Fibroblast of lung (primary cell): ENCODE measurements around the gene TGFBR3L.

Experiments
- CTCF ChIP-seq, 2 donors: IDR thresholded peaks in 1 of 2; conservative IDR thresholded peaks in 1 of 2; 1 replicate in 1 of 2; 2 replicates in 1 of 2; pipeline ENCODE4 v1.5.1; 2011 to 2012; ENCODE audit warnings: low read length in 2 of 2, control low read depth in 1 of 2, inconsistent platforms in 1 of 2, low read depth in 1 of 2, mild to moderate bottlenecking in 1 of 2
- EZH2 ChIP-seq: IDR thresholded peaks from 2 replicates; pipeline ENCODE4 v1.5.1; 2012; ENCODE audit warnings: low read length, control low read depth, mild to moderate bottlenecking; ENCODE audit errors: missing control alignments

DNA sequence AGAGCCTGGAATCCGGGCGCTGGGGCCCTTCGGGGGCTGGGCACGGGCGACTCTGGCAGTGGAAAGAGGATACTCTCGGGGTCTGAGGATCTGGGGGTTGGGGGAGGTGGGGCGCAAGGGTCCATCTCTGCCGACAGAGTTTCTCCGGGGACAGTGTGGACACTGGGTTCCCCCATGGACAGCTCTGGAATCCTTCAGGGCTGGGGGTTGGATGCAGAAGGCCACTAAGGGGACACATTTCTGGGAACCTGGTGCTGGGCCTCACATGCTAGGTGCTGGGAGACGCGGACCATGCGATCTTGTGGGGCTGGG lies 2.3 kb downstream of the TGFBR3L start:
- TF ChIP-seq CTCF (conservative IDR thresholded peaks at IDR 0.05 in 1 of 2, IDR thresholded peaks at IDR 0.05 in 1 of 2; ENCODE audit: low read depth in 1 of 2, low read length in 2 of 2) = no peak
- no peak for TF ChIP-seq EZH2
